Astrocyte (in vitro differentiated cells and primary cell): ENCODE results near the gene LRBA. TPM values are rescaled to one million over a fixed set of nuclear protein-coding genes. Genes with fewer than 3 reads are reported as not detected.
A peak's percentile ranks its signal among the peaks of the same experiment; 100 is the strongest.

ENCODE experiments used
- DNase-seq: peaks from one replicate; pipeline ENCODE4 v3.0.0-alpha.2; 2010; ENCODE audit warnings: low read depth
- FAIRE-seq: peaks from 2 replicates; lab custom pipeline; 2011; peaks lifted over from hg19 to GRCh38; lab: Jason Lieb, UNC
- H2AFZ ChIP-seq: 2 replicates; pipeline ENCODE4 v1.6.0; 2012; ENCODE audit warnings: low read depth, low read length, inconsistent platforms
- H3K27ac ChIP-seq: 2 replicates; pipeline ENCODE4 v1.5.1; 2011; ENCODE audit warnings: low read depth, low read length, inconsistent platforms
- H3K27me3 ChIP-seq: 2 replicates; pipeline ENCODE4 v1.6.0; 2011; ENCODE audit warnings: low read length, inconsistent platforms; ENCODE audit not compliant: insufficient read depth
- H3K36me3 ChIP-seq: 2 replicates; pipeline ENCODE4 v1.5.1; 2011; ENCODE audit warnings: low read length, inconsistent platforms; ENCODE audit not compliant: insufficient read depth
- H3K4me1 ChIP-seq: 2 replicates; pipeline ENCODE4 v1.5.1; 2011; ENCODE audit warnings: low read length, inconsistent platforms; ENCODE audit not compliant: insufficient read depth
- H3K4me2 ChIP-seq: 2 replicates; pipeline ENCODE4 v1.6.0; 2012; ENCODE audit warnings: low read length, inconsistent platforms
- H3K4me3 ChIP-seq: 2 replicates; pipeline ENCODE4 v1.5.1; 2011; ENCODE audit warnings: low read depth, mild to moderate bottlenecking, low read length, inconsistent platforms; ENCODE audit not compliant: insufficient read depth
- H3K79me2 ChIP-seq: 2 replicates; pipeline ENCODE4 v1.6.0; 2012; ENCODE audit warnings: mild to moderate bottlenecking, low read length, inconsistent platforms; ENCODE audit not compliant: insufficient read depth
- H3K9ac ChIP-seq: 2 replicates; pipeline ENCODE4 v1.6.0; 2012; ENCODE audit warnings: mild to moderate bottlenecking, low read length, inconsistent platforms
- H3K9me3 ChIP-seq: 2 replicates; pipeline ENCODE4 v1.5.1; 2012; ENCODE audit warnings: low read depth, mild to moderate bottlenecking, low read length, inconsistent platforms; ENCODE audit not compliant: insufficient read depth
- H4K20me1 ChIP-seq: 2 replicates; pipeline ENCODE4 v1.6.0; 2012; ENCODE audit warnings: low read length, inconsistent platforms; ENCODE audit not compliant: insufficient read depth
- H3K27ac Mint-ChIP-seq: one replicate; pipeline ENCODE4 v1.8.0; 2021; ENCODE audit warnings: mild to moderate bottlenecking, mixed read lengths; ENCODE audit not compliant: unreplicated experiment
- H3K27me3 Mint-ChIP-seq: one replicate; pipeline ENCODE4 v1.8.0; 2021; ENCODE audit warnings: low read depth, mixed read lengths; ENCODE audit not compliant: unreplicated experiment
- H3K36me3 Mint-ChIP-seq: one replicate; pipeline ENCODE4 v1.8.0; 2021; ENCODE audit warnings: low read depth, mixed read lengths; ENCODE audit not compliant: unreplicated experiment
- H3K4me1 Mint-ChIP-seq: one replicate; pipeline ENCODE4 v1.8.0; 2021; ENCODE audit warnings: low read depth, mixed read lengths; ENCODE audit not compliant: unreplicated experiment
- H3K4me3 Mint-ChIP-seq: one replicate; pipeline ENCODE4 v1.8.0; 2021; ENCODE audit warnings: mild to moderate bottlenecking, moderate library complexity, mixed read lengths; ENCODE audit not compliant: unreplicated experiment
- H3K9me3 Mint-ChIP-seq: one replicate; pipeline ENCODE4 v1.8.0; 2021; ENCODE audit warnings: mild to moderate bottlenecking, mixed read lengths; ENCODE audit not compliant: unreplicated experiment
- EZH2 ChIP-seq: IDR thresholded peaks from 2 replicates; pipeline ENCODE4 v1.6.1; 2012; ENCODE audit warnings: mild to moderate bottlenecking, low read length, inconsistent platforms; ENCODE audit not compliant: insufficient read depth
- total RNA-seq: library from RNA; stranded (reverse); gene quantifications from 2 replicates; pipeline ENCODE4 v1.2.1, GENCODE V29; 2021
- TF ChIP-seq, protein P1 (sequence below): IDR thresholded peaks from 2 replicates; pipeline ENCODE4 v1.5.1; 2011; ENCODE audit warnings: low read depth, mild to moderate bottlenecking, inconsistent platforms, low read length, moderate library complexity; ENCODE audit not compliant: insufficient read depth

LRBA gene
- total RNA-seq, 1 donor from 2014 or later, result 25.3 TPM

DNA sequence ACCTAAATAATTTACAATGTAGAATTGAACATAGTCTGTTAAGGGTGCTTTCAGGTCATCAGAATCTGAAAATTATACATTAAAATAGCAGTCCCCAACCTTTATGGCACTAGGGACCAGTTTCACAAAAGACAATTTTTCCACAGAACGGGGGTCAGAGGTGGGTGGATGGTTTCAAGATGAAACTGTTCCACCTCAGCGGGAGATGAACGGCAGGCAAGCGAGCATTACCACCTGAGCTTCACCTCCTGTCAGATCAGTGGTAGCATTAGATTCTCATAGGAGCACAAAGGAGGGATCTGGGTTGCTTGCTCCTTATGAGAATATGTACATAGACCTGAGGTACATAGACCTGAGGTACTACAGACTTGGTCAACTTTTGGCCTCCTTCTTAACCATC is 29.0 kb downstream of the LRBA start:
- Histone ChIP-seq H3K27me3 (no peaks in the 10 kb centered on the region), H3K9ac (no peak overlapping the region), H3K9me3 (no peaks in the 10 kb centered on the region), H3K27ac (no peak overlapping the region), H3K36me3 (no peaks in the 10 kb centered on the region), H3K4me2 (no peak overlapping the region), H2AFZ (no peak overlapping the region), H3K4me3 (no peak overlapping the region), H3K79me2 (peaks cover 7% of the 10 kb centered on the region), H4K20me1 (peaks cover 5% of the 10 kb centered on the region), H3K4me1 (no peaks in the 10 kb centered on the region)
- no peaks in the 10 kb centered on the region for H3K4me1 Mint-ChIP-seq
- TF ChIP-seq, protein P1, sequence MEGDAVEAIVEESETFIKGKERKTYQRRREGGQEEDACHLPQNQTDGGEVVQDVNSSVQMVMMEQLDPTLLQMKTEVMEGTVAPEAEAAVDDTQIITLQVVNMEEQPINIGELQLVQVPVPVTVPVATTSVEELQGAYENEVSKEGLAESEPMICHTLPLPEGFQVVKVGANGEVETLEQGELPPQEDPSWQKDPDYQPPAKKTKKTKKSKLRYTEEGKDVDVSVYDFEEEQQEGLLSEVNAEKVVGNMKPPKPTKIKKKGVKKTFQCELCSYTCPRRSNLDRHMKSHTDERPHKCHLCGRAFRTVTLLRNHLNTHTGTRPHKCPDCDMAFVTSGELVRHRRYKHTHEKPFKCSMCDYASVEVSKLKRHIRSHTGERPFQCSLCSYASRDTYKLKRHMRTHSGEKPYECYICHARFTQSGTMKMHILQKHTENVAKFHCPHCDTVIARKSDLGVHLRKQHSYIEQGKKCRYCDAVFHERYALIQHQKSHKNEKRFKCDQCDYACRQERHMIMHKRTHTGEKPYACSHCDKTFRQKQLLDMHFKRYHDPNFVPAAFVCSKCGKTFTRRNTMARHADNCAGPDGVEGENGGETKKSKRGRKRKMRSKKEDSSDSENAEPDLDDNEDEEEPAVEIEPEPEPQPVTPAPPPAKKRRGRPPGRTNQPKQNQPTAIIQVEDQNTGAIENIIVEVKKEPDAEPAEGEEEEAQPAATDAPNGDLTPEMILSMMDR, result no peak
- TF ChIP-seq EZH2, result no peak
- DNase-seq, result no peak
- H3K36me3 Mint-ChIP-seq, result no peaks in the 10 kb centered on the region
- H3K27ac Mint-ChIP-seq, result no peak overlapping the region
- H3K27me3 Mint-ChIP-seq, result no peaks in the 10 kb centered on the region
- FAIRE-seq, result no peak
- no peaks in the 10 kb centered on the region for H3K9me3 Mint-ChIP-seq
- H3K4me3 Mint-ChIP-seq, result no peak overlapping the region

DNA sequence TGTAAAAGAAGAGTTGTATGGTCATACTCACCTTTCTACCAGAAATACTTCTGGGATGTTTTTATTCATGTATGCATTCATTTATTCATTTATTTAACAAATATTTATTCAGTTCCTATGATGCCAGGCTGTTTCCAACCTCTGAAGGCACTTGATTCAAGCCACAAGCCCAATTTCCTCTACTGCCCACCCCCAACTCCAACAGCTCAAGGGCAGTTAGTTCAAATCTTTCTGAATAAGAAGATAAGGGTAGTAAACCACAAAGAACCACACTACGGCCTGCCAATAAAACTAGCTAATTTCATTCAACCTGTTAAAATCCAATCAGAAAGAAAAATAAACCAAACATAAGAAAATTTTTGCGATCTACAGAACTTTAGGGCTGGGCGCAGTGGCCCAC is 31.2 kb downstream of the LRBA start:
- FAIRE-seq, result no peak
- no peak overlapping the region for H3K4me3 Mint-ChIP-seq

DNA sequence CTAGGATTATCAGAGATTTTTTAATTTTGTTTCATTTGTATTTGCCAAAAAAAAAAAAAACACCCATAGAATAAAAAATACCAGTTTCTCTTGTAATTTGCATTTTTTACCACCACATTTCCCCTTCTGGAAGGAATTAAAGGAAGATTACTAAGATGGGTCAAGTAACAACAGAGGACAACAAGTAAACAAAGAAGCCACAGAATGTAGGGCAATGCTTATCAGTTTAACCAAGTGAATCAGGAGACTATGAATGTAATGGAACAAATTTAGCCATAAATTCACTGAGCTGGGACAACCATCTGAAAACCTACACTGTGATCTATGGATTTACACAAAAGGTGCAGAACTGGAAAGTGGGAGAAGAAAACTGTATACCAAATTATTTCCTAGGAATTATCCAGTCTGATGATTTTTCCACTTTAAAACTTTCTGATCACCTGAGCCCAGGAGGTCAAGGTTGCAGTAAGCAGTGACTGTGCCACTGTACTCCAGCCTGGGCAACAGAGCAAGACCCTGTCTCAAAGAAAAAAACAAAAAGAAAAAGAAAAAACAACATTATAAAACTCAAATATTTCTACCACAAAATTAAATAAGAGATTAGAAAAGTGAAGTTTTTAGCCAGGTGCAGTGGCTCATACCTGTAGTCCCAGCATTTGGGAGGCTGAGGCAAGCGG is 32.4 kb downstream of the LRBA start:
- H3K36me3 ChIP-seq, result no peaks in the 10 kb centered on the region
- H4K20me1 ChIP-seq, result peaks cover 8% of the 10 kb centered on the region
- H2AFZ ChIP-seq, result no peak overlapping the region
- no peaks in the 10 kb centered on the region for H3K9me3 ChIP-seq
- TF ChIP-seq, protein P1, result no peak
- no peak for TF ChIP-seq EZH2
- Mint-ChIP-seq H3K36me3 (peaks cover 2% of the 10 kb centered on the region), H3K4me3 (no peak overlapping the region), H3K4me1 (no peaks in the 10 kb centered on the region), H3K27me3 (no peaks in the 10 kb centered on the region), H3K9me3 (peaks cover 2% of the 10 kb centered on the region), H3K27ac (no peak overlapping the region)
- no peak overlapping the region for H3K4me2 ChIP-seq
- H3K79me2 ChIP-seq, result peaks cover 4% of the 10 kb centered on the region
- DNase-seq, result peak; percentile 38
- no peaks in the 10 kb centered on the region for H3K4me1 ChIP-seq
- H3K9ac ChIP-seq, result no peak overlapping the region
- no peak overlapping the region for H3K27ac ChIP-seq
- no peaks in the 10 kb centered on the region for H3K27me3 ChIP-seq
- no peak for FAIRE-seq
- H3K4me3 ChIP-seq, result no peak overlapping the region

More for the DNA sequence above, 31.2 kb downstream of the LRBA start:
- peaks cover 7% of the 10 kb centered on the region for H4K20me1 ChIP-seq
- peaks cover 2% of the 10 kb centered on the region for H3K9me3 Mint-ChIP-seq
- no peaks in the 10 kb centered on the region for H3K27me3 Mint-ChIP-seq
- DNase-seq, result no peak
- no peaks in the 10 kb centered on the region for H3K9me3 ChIP-seq
- TF ChIP-seq, protein P1, result no peak
- TF ChIP-seq EZH2, result no peak
- no peak overlapping the region for H3K4me2 ChIP-seq
- peaks cover 2% of the 10 kb centered on the region for H3K36me3 Mint-ChIP-seq
- H3K27ac Mint-ChIP-seq, result no peak overlapping the region
- H3K36me3 ChIP-seq, result no peaks in the 10 kb centered on the region
- H3K9ac ChIP-seq, result no peak overlapping the region
- H3K27me3 ChIP-seq, result no peaks in the 10 kb centered on the region
- no peaks in the 10 kb centered on the region for H3K4me1 Mint-ChIP-seq
- H3K4me1 ChIP-seq, result no peaks in the 10 kb centered on the region
- no peak overlapping the region for H3K27ac ChIP-seq
- H3K4me3 ChIP-seq, result no peak overlapping the region
- no peak overlapping the region for H2AFZ ChIP-seq
- H3K79me2 ChIP-seq, result no peaks in the 10 kb centered on the region
